T-cell (primary cell): ENCODE results near the gene SLC51A. TPM values are rescaled to one million over a fixed set of nuclear protein-coding genes. Genes with fewer than 3 reads are reported as not detected.
A peak's percentile ranks its signal among the peaks of the same experiment; 100 is the strongest.

Experiments
- ATAC-seq, 4 experiments: fragments of 200-7000 bp in 3 of 4; fragments of 150-1000 bp in 1 of 4; cut with Tn5 transposase; replicated peaks in 1 of 4; 1 replicate in 3 of 4; 2 replicates in 1 of 4; pipeline ENCODE4 v1.10.0; 2021; ENCODE audit warnings: moderate library complexity in 3 of 4, mild to moderate bottlenecking in 2 of 4, moderate number of reproducible peaks in 1 of 4
- CTCF ChIA-PET, 2 donors: fragments of 300-600 bp; sonication (Branson Sonifier 250); formaldehyde crosslinking; loops; one replicate each; lab custom pipeline; 2022; ENCODE audit warnings: antibody characterized with exemption in 2 of 2; lab: Charles Lee
- POLR2A ChIA-PET, 2 donors: fragments of 300-600 bp; sonication (Branson Sonifier 250); formaldehyde crosslinking; loops; one replicate each; lab custom pipeline; 2022; ENCODE audit warnings: antibody characterized with exemption in 2 of 2; lab: Charles Lee
- DNase-seq, 35 experiments: peaks; one replicate each; pipeline versions ENCODE4 v3.0.0 to v3.0.0-alpha.2; 2013 to 2023
- H3K27ac ChIP-seq: one replicate; pipeline ENCODE4 v1.5.1; 2013; ENCODE audit warnings: low read length
- H3K27me3 ChIP-seq, 2 experiments: replicated peaks in 1 of 2; 1 replicate in 1 of 2; 2 replicates in 1 of 2; pipeline versions ENCODE4 v1.6.1 to v1.7.0; 2013; ENCODE audit warnings: low read length in 1 of 2, mixed read lengths in 1 of 2; ENCODE audit not compliant: control insufficient read depth in 2 of 2, insufficient read depth in 2 of 2; ENCODE audit errors: extremely low read depth in 1 of 2
- H3K36me3 ChIP-seq, 2 donors: 1 replicate in 1 of 2; 2 replicates in 1 of 2; pipeline versions ENCODE4 v1.6.1 to v1.7.0; 2013; ENCODE audit warnings: low read length in 1 of 2; ENCODE audit not compliant: control insufficient read depth in 2 of 2, insufficient read depth in 1 of 2; ENCODE audit errors: extremely low read depth in 1 of 2
- H3K4me1 ChIP-seq, 2 experiments: 1 replicate in 1 of 2; 2 replicates in 1 of 2; pipeline versions ENCODE4 v1.6.1 to v1.7.0; 2013; ENCODE audit warnings: low read length in 2 of 2, mixed read lengths in 1 of 2; ENCODE audit not compliant: insufficient read depth in 2 of 2, control insufficient read depth in 1 of 2; ENCODE audit errors: extremely low read depth in 1 of 2
- H3K4me3 ChIP-seq, 2 donors: 1 replicate in 1 of 2; 2 replicates in 1 of 2; pipeline versions ENCODE4 v1.5.1 to v1.7.0; 2013; ENCODE audit warnings: mild to moderate bottlenecking in 2 of 2, low read length in 1 of 2, moderate library complexity in 1 of 2; ENCODE audit not compliant: control insufficient read depth in 1 of 2; ENCODE audit errors: extremely low read depth in 1 of 2
- H3K9me3 ChIP-seq: 2 replicates; pipeline ENCODE4 v1.7.0; 2013
- H3K27ac Mint-ChIP-seq, 2 donors: one replicate each; pipeline ENCODE4 v1.8.0; 2020 to 2021; ENCODE audit warnings: mild to moderate bottlenecking in 2 of 2, mixed read lengths in 2 of 2
- H3K27me3 Mint-ChIP-seq, 2 donors: one replicate each; pipeline ENCODE4 v1.8.0; 2021 to 2022; ENCODE audit warnings: mixed read lengths in 2 of 2
- H3K36me3 Mint-ChIP-seq: one replicate; pipeline ENCODE4 v1.8.0; 2021; ENCODE audit warnings: mixed read lengths
- H3K4me1 Mint-ChIP-seq, 3 donors: one replicate each; pipeline ENCODE4 v1.8.0; 2020 to 2022; ENCODE audit warnings: mixed read lengths in 3 of 3, mild to moderate bottlenecking in 1 of 3
- H3K4me3 Mint-ChIP-seq, 3 donors: one replicate each; pipeline ENCODE4 v1.8.0; 2020 to 2022; ENCODE audit warnings: mild to moderate bottlenecking in 3 of 3, mixed read lengths in 3 of 3, moderate library complexity in 3 of 3
- H3K9me3 Mint-ChIP-seq, 3 donors: one replicate each; pipeline ENCODE4 v1.8.0; 2020 to 2022; ENCODE audit warnings: mixed read lengths in 3 of 3
- WGBS: methylation state at CpG from one replicate; pipeline ENCODE4 v1.1.5; 2013; ENCODE audit warnings: missing lambda C conversion rate; ENCODE audit not compliant: insufficient coverage; 5-methylcytosine and 5-hydroxymethylcytosine counted together
- total RNA-seq, 35 experiments: library from RNA in 6 of 35; stranded (reverse) in 6 of 35; fragments of 120-200 nt in 1 of 35; gene quantifications; one replicate each; pipeline versions ENCODE4 v1.2.1 to v1.2.4 and lab custom pipeline; 2013 to 2026

The SLC51A gene
- total RNA-seq, 5 donors from 2014 or later (not counting 1 experiment from before 2014, with no cell fraction given): not detected

GRCh38 chr3:196255776-196256175 is 39.4 kb downstream of the SLC51A start:
- ChIA-PET CTCF (interaction anchor here in 1 of 2 donors (0.6 kb wide), 2 partner anchors 23 to 273 kb away, joined by 3 to 4 read pairs; no protein-coding TSS in a partner anchor), POLR2A (no interaction called here)
- Histone ChIP-seq H3K27ac (no peak overlapping the region), H3K9me3 (no peaks in the 10 kb centered on the region), H3K4me1 (peaks cover 0 to 3% of the 10 kb centered on the region in 2 experiments), H3K27me3 (no peaks in the 10 kb centered on the region), H3K4me3 (no peak overlapping the region), H3K36me3 (peaks cover 0 to 23% of the 10 kb centered on the region in 2 donors)
- Mint-ChIP-seq H3K27me3 (no peaks in the 10 kb centered on the region), H3K36me3 (peaks cover 24% of the 10 kb centered on the region), H3K9me3 (peaks cover 0 to under 1% (median 0%) of the 10 kb centered on the region in 3 donors), H3K27ac (no peak overlapping the region), H3K4me1 (peaks cover 3 to 11% (median 4%) of the 10 kb centered on the region in 3 donors), H3K4me3 (no peak overlapping the region)
- ATAC-seq (no peak), DNase-seq (no peak)
- WGBS: no CpG with 5 or more reads among the region's 1 CpG

- no peak overlapping the region for H3K27ac ChIP-seq
- H3K4me1 ChIP-seq: no peaks in the 10 kb centered on the region
- Mint-ChIP-seq H3K36me3 (peaks cover 31% of the 10 kb centered on the region), H3K27me3 (no peaks in the 10 kb centered on the region), H3K9me3 (peaks cover 0 to 3% (median 0%) of the 10 kb centered on the region in 3 donors), H3K27ac (no peak overlapping the region), H3K4me1 (peaks cover 0 to 11% (median 0%) of the 10 kb centered on the region in 3 donors), H3K4me3 (no peak overlapping the region)
- peaks cover 0 to 18% of the 10 kb centered on the region in 2 donors for H3K36me3 ChIP-seq
- no peaks in the 10 kb centered on the region for H3K27me3 ChIP-seq
- H3K4me3 ChIP-seq: no peak overlapping the region
- ChIA-PET POLR2A (no interaction called here), CTCF (interaction anchor here in 1 of 2 donors (0.5 kb wide), 1 partner anchor 417 kb away, joined by 4 read pairs; no protein-coding TSS in a partner anchor)
- DNase-seq (no peak), ATAC-seq (no peak)
- WGBS: 100% methylated on average over 1 of the region's 4 CpGs
- H3K9me3 ChIP-seq: no peaks in the 10 kb centered on the region
Measured at GRCh38 chr3:196260784-196261183, 44.5 kb downstream of the SLC51A start.

- ChIA-PET POLR2A (no interaction called here), CTCF (no interaction called here)
- Mint-ChIP-seq H3K9me3 (peaks cover 0 to 3% (median 0%) of the 10 kb centered on the region in 3 donors), H3K36me3 (peaks cover 28% of the 10 kb centered on the region), H3K27me3 (no peaks in the 10 kb centered on the region), H3K27ac (peak overlapping the region in 1 of 2 donors; percentile 32), H3K4me1 (peaks cover 0 to 18% (median 0%) of the 10 kb centered on the region in 3 donors), H3K4me3 (no peak overlapping the region)
- Histone ChIP-seq H3K4me3 (no peak overlapping the region), H3K4me1 (peaks cover 0 to 3% of the 10 kb centered on the region in 2 experiments), H3K27me3 (no peaks in the 10 kb centered on the region), H3K27ac (no peak overlapping the region), H3K36me3 (peaks cover 0 to 32% of the 10 kb centered on the region in 2 donors), H3K9me3 (no peaks in the 10 kb centered on the region)
- DNase-seq (no peak), ATAC-seq (no peak)
- 96% methylated on average over 5 of the region's 7 CpGs for WGBS
Measured at GRCh38 chr3:196263819-196264218, 47.5 kb downstream of the SLC51A start.

GRCh38 chr3:196268284-196269163 is 52.2 kb downstream of the SLC51A start:
- 85% methylated on average over 4 of the region's 9 CpGs for WGBS
- no peaks in the 10 kb centered on the region for H3K27me3 ChIP-seq
- ATAC-seq (no peak), DNase-seq (no peak)
- Mint-ChIP-seq H3K27ac (no peak overlapping the region), H3K9me3 (no peaks in the 10 kb centered on the region), H3K4me3 (no peak overlapping the region), H3K4me1 (peaks cover 10 to 30% (median 17%) of the 10 kb centered on the region in 3 donors), H3K36me3 (peaks cover 27% of the 10 kb centered on the region), H3K27me3 (no peaks in the 10 kb centered on the region)
- no peak overlapping the region for H3K4me3 ChIP-seq
- POLR2A ChIA-PET: interaction anchor here in 1 of 2 donors (0.9 kb wide), 1 partner anchor 13 kb away, joined by 3 read pairs; no protein-coding TSS in a partner anchor
- H3K4me1 ChIP-seq: peaks cover 0 to 16% of the 10 kb centered on the region in 2 experiments
- no peaks in the 10 kb centered on the region for H3K9me3 ChIP-seq
- CTCF ChIA-PET: interaction anchor here in 1 of 2 donors (1.2 kb wide), 1 partner anchor 15 kb away, joined by 3 read pairs; no protein-coding TSS in a partner anchor
- H3K36me3 ChIP-seq: peaks cover 0 to 53% of the 10 kb centered on the region in 2 donors
- H3K27ac ChIP-seq: no peak overlapping the region

GRCh38 chr3:196270499-196270898 is 54.2 kb downstream of the SLC51A start:
- 83% methylated on average over 4 of the region's 5 CpGs for WGBS
- H3K27ac Mint-ChIP-seq: peak overlapping the region in 1 of 2 donors; percentile 16
- peaks cover 16% of the 10 kb centered on the region for H3K36me3 Mint-ChIP-seq
- H3K9me3 ChIP-seq: no peaks in the 10 kb centered on the region
- no peak for DNase-seq
- no peak for ATAC-seq
- ChIA-PET CTCF (no interaction called here), POLR2A (interaction anchor here (0.6 kb wide), 2 partner anchors 9 to 93 kb away, joined by 3 to 17 read pairs; no protein-coding TSS in a partner anchor)
- no peak overlapping the region for H3K27ac ChIP-seq
- peaks cover 0 to 30% of the 10 kb centered on the region in 2 experiments for H3K4me1 ChIP-seq
- H3K4me3 Mint-ChIP-seq: no peak overlapping the region
- H3K9me3 Mint-ChIP-seq: no peaks in the 10 kb centered on the region
- peaks cover 0 to 49% of the 10 kb centered on the region in 2 donors for H3K36me3 ChIP-seq
- H3K4me3 ChIP-seq: no peak overlapping the region
- H3K27me3 ChIP-seq: no peaks in the 10 kb centered on the region
- no peaks in the 10 kb centered on the region for H3K27me3 Mint-ChIP-seq
- peaks cover 23 to 38% (median 34%) of the 10 kb centered on the region in 3 donors for H3K4me1 Mint-ChIP-seq

GRCh38 chr3:196272826-196273225 is 56.5 kb downstream of the SLC51A start:
- DNase-seq (no peak), ATAC-seq (no peak)
- H3K27me3 ChIP-seq: no peaks in the 10 kb centered on the region
- Mint-ChIP-seq H3K27me3 (no peaks in the 10 kb centered on the region), H3K4me3 (no peak overlapping the region), H3K36me3 (peaks cover 20% of the 10 kb centered on the region), H3K4me1 (peaks cover 23 to 42% (median 40%) of the 10 kb centered on the region in 3 donors), H3K9me3 (no peaks in the 10 kb centered on the region), H3K27ac (peak overlapping the region; percentile 96)
- CTCF ChIA-PET: no interaction called here
- H3K4me1 ChIP-seq: peaks cover 0 to 30% of the 10 kb centered on the region in 2 experiments
- H3K36me3 ChIP-seq: peaks cover 0 to 31% of the 10 kb centered on the region in 2 donors
- POLR2A ChIA-PET: interaction anchor here in 1 of 2 donors (0.9 kb wide), 1 partner anchor 13 kb away, joined by 4 read pairs; no protein-coding TSS in a partner anchor
- WGBS: 97% methylated on average over 14 of the region's 14 CpGs
- peak overlapping the region; percentile 92 for H3K27ac ChIP-seq
- H3K4me3 ChIP-seq: no peak overlapping the region
- H3K9me3 ChIP-seq: no peaks in the 10 kb centered on the region
